ENCODE results near the gene NEB.

DNA sequence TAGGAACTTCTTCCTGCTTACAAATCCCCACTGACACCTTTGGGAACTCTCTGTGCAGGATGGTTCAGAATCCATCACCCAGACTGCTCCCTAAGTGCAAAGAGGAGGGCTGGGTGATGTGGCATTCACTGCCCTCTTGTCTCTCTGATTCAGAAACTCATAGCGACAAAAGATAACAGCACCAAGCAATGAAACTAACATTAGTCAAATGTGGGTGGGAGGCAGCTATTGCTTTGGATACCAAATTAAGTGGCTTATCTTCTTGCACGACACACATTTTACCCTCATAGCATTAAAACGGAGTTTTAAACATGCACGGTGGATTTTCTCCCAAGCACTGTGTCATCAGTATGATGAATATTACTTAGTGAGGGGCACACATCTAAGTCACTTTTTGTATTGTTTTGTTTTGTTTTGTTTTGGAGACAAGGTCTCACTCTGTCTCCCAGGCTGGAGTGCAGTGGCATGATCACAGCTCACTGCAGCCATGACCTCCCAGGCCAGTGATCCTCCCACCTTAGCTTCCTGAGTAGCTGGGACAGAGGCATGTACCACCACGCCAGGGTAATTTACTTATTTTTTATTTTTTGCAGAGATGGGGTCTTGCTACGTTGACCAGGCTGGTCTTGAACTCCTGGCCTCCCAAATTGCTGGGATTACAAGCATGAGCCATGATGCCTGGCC is 40.9 kb upstream of the NEB start:
- no peak for TF ChIP-seq POLR2A (IDR thresholded peaks at IDR 0.05)
- TF ChIP-seq, protein P1, sequence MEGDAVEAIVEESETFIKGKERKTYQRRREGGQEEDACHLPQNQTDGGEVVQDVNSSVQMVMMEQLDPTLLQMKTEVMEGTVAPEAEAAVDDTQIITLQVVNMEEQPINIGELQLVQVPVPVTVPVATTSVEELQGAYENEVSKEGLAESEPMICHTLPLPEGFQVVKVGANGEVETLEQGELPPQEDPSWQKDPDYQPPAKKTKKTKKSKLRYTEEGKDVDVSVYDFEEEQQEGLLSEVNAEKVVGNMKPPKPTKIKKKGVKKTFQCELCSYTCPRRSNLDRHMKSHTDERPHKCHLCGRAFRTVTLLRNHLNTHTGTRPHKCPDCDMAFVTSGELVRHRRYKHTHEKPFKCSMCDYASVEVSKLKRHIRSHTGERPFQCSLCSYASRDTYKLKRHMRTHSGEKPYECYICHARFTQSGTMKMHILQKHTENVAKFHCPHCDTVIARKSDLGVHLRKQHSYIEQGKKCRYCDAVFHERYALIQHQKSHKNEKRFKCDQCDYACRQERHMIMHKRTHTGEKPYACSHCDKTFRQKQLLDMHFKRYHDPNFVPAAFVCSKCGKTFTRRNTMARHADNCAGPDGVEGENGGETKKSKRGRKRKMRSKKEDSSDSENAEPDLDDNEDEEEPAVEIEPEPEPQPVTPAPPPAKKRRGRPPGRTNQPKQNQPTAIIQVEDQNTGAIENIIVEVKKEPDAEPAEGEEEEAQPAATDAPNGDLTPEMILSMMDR (IDR thresholded peaks at IDR 0.05) = no peak
